ENCODE measurements around the gene ROR2. TPM values are rescaled to one million over a fixed set of nuclear protein-coding genes. Genes with fewer than 3 reads are reported as not detected.

The ROR2 gene
- total RNA-seq, 1 experiment from 2014 or later = 40.0 TPM

Other genes starting within 250 kb of the ROR2 start
- 63.6 and 81.3 TPM in 2 replicates for gene SPTLC1, start 165.2 kb upstream of the ROR2 start, total RNA-seq (2014; rRNA removed; shearing (Covaris generic))

Data from H7 (cell line).